GM12878 (cell line): ENCODE data around the gene ASXL2. TPM values are rescaled to one million over a fixed set of nuclear protein-coding genes. Genes with fewer than 3 reads are reported as not detected.

Experiments
- ATF7 ChIP-seq: fragments of 450-650 bp; IDR thresholded peaks from 2 replicates; pipeline ENCODE4 v1.6.1; 2016; ENCODE audit warnings: low read depth, mild to moderate bottlenecking
- CREB1 ChIP-seq: IDR thresholded peaks from 2 replicates; pipeline ENCODE4 v1.6.1; 2012; ENCODE audit warnings: low read depth, mild to moderate bottlenecking, inconsistent platforms
- FOXK2 ChIP-seq: fragments of 450-650 bp; IDR thresholded peaks from 2 replicates; pipeline ENCODE4 v1.6.1; 2017; ENCODE audit warnings: mild to moderate bottlenecking, moderate library complexity
- JUNB ChIP-seq: IDR thresholded peaks from 2 replicates; pipeline ENCODE4 v1.6.1; 2016; ENCODE audit warnings: antibody characterized with exemption, mild to moderate bottlenecking
- MTA2 ChIP-seq: fragments of 450-650 bp; IDR thresholded peaks from 2 replicates; pipeline ENCODE4 v1.6.1; 2016; ENCODE audit warnings: low read depth, mild to moderate bottlenecking, moderate library complexity
- MYC ChIP-seq: IDR thresholded peaks from 2 replicates; pipeline ENCODE4 v1.6.1; 2011; ENCODE audit warnings: mild to moderate bottlenecking, low read length, moderate library complexity, inconsistent platforms; ENCODE audit not compliant: insufficient read depth, insufficient replicate concordance, insufficient read length, severe bottlenecking
- PAX8 ChIP-seq: fragments of 450-650 bp; IDR thresholded peaks from 2 replicates; pipeline ENCODE4 v1.6.1; 2017; ENCODE audit warnings: mild to moderate bottlenecking, moderate library complexity
- POLR2AphosphoS2 ChIP-seq: IDR thresholded peaks from 2 replicates; pipeline ENCODE4 v1.6.1; 2011; ENCODE audit warnings: low read depth, mild to moderate bottlenecking, low read length, improper control_type of control experiment, moderate library complexity
- RUNX3 ChIP-seq: IDR thresholded peaks from 2 replicates; pipeline ENCODE4 v1.6.1; 2012; ENCODE audit warnings: low read length, inconsistent platforms
- SMARCA5 ChIP-seq: fragments of 450-650 bp; IDR thresholded peaks from 2 replicates; pipeline ENCODE4 v1.6.1; 2017; ENCODE audit warnings: mild to moderate bottlenecking
- SMC3 ChIP-seq: IDR thresholded peaks from 2 replicates; pipeline ENCODE4 v1.6.1; 2011; ENCODE audit warnings: low read length, improper control_type of control experiment, borderline replicate concordance
- SREBF1 ChIP-seq: IDR thresholded peaks from 2 replicates; pipeline ENCODE4 v1.6.1; 2012; ENCODE audit warnings: mild to moderate bottlenecking, low read length
- STAT3 ChIP-seq: IDR thresholded peaks from 2 replicates; pipeline ENCODE4 v1.6.1; 2011; ENCODE audit warnings: low read depth, low read length, improper control_type of control experiment
- polyA plus RNA-seq, 11 experiments: library from polyadenylated mRNA; depleted of rRNA in 4 of 11; unstranded in 6 of 11; stranded (reverse) in 5 of 11; fragments of >200 nt; fragmentation: Nextera tagmentation in 4 of 11; fragmentation: Illumina TruSeq in 1 of 11; extraction: Ambion mirVana in 4 of 11; extraction: Trizol in 1 of 11; gene quantifications; 1 replicate in 1 of 11; 2 replicates in 10 of 11; pipeline versions ENCODE4 v1.2.1 to v1.2.3, GENCODE V29; 2011 to 2016; ENCODE audit warnings: inconsistent platforms in 2 of 11, missing spikeins in 2 of 11, low read depth in 1 of 11
- total RNA-seq, 4 experiments: library from RNA; depleted of rRNA in 3 of 4; stranded (reverse); fragments of >200 nt in 3 of 4; fragmentation: Illumina TruSeq in 1 of 4; extraction: Trizol in 1 of 4; gene quantifications; 2 replicates each; pipeline versions ENCODE4 v1.2.1 to v1.2.3, GENCODE V29; 2013 to 2021
- TF ChIP-seq, protein P1 (sequence below): IDR thresholded peaks from 2 replicates; pipeline ENCODE4 v1.6.1; 2012; ENCODE audit warnings: mild to moderate bottlenecking, low read depth, low read length
- TF ChIP-seq, protein P2 (sequence below): fragments of 450-650 bp; IDR thresholded peaks from 2 replicates; pipeline ENCODE4 v1.6.1; 2017; ENCODE audit warnings: mild to moderate bottlenecking, moderate library complexity
- TF ChIP-seq, protein P3 (sequence below): fragments of 450-650 bp; IDR thresholded peaks from 2 replicates; pipeline ENCODE4 v1.6.1; 2016; ENCODE audit warnings: mild to moderate bottlenecking
- TF ChIP-seq, protein P4 (sequence below): fragments of 450-650 bp; formaldehyde crosslinking; IDR thresholded peaks from 2 replicates; pipeline ENCODE4 v1.5.0; 2022; ENCODE audit warnings: mild to moderate bottlenecking, missing genetic modification characterization

Gene ASXL2
- total and polyA plus RNA-seq, 10 of the 15 experiments (the other 5 are each of a cell fraction or from before 2014, with no cell fraction given), result 1.3 to 17.7 (median 5.5) TPM

DNA sequence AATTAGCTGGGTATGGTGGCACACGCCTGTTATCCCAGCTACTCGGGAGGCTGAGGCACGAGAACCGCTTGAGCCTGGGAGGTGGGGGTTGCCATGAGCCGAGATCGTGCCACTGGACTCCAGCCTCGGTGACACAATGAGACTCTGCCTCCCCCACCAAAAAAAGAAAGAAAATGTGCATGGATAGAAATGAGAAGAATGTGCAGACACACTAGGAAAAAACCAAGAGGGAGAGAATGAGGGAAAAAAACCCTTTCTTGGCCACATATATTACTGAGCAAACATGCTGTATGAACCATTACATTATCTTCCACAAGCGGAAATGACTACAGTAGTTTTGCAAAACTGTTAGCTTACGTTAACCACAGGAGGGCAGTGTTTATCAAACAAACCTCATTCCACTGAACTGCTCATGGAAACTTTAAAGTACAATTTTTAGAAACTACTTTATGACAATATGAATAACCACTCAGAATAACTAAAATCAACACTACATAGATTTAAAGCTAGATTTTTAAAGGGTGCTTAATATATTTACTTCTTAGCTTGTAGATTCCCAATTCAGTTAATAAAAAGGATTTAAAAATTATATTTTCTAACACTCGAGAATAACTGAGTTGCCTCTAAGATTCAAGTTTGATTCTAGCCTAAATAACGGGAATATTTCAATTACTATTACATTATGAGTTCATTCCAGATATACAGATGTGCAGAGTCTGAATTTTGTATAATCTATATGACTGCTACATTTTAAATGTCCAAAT lies 26.4 kb downstream of the ASXL2 start (continued):
- TF ChIP-seq, protein P1, sequence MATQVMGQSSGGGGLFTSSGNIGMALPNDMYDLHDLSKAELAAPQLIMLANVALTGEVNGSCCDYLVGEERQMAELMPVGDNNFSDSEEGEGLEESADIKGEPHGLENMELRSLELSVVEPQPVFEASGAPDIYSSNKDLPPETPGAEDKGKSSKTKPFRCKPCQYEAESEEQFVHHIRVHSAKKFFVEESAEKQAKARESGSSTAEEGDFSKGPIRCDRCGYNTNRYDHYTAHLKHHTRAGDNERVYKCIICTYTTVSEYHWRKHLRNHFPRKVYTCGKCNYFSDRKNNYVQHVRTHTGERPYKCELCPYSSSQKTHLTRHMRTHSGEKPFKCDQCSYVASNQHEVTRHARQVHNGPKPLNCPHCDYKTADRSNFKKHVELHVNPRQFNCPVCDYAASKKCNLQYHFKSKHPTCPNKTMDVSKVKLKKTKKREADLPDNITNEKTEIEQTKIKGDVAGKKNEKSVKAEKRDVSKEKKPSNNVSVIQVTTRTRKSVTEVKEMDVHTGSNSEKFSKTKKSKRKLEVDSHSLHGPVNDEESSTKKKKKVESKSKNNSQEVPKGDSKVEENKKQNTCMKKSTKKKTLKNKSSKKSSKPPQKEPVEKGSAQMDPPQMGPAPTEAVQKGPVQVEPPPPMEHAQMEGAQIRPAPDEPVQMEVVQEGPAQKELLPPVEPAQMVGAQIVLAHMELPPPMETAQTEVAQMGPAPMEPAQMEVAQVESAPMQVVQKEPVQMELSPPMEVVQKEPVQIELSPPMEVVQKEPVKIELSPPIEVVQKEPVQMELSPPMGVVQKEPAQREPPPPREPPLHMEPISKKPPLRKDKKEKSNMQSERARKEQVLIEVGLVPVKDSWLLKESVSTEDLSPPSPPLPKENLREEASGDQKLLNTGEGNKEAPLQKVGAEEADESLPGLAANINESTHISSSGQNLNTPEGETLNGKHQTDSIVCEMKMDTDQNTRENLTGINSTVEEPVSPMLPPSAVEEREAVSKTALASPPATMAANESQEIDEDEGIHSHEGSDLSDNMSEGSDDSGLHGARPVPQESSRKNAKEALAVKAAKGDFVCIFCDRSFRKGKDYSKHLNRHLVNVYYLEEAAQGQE, result no peak
- TF ChIP-seq SMARCA5 (peak; percentile 46; the same call in 1 of the 2 replicates), STAT3 (no peak), MYC (no peak), CREB1 (peak; percentile 56; the same call in 1 of the 2 replicates), ATF7 (peak; percentile 90), SMC3 (peak; percentile 59; the same call in 1 of the 2 replicates), POLR2AphosphoS2 (no peak), RUNX3 (peak; percentile 94), JUNB (peak; percentile 33), MTA2 (peak; percentile 21; the same call in 1 of the 2 replicates), PAX8 (no peak), FOXK2 (no peak), SREBF1 (no peak)
- TF ChIP-seq, protein P2, sequence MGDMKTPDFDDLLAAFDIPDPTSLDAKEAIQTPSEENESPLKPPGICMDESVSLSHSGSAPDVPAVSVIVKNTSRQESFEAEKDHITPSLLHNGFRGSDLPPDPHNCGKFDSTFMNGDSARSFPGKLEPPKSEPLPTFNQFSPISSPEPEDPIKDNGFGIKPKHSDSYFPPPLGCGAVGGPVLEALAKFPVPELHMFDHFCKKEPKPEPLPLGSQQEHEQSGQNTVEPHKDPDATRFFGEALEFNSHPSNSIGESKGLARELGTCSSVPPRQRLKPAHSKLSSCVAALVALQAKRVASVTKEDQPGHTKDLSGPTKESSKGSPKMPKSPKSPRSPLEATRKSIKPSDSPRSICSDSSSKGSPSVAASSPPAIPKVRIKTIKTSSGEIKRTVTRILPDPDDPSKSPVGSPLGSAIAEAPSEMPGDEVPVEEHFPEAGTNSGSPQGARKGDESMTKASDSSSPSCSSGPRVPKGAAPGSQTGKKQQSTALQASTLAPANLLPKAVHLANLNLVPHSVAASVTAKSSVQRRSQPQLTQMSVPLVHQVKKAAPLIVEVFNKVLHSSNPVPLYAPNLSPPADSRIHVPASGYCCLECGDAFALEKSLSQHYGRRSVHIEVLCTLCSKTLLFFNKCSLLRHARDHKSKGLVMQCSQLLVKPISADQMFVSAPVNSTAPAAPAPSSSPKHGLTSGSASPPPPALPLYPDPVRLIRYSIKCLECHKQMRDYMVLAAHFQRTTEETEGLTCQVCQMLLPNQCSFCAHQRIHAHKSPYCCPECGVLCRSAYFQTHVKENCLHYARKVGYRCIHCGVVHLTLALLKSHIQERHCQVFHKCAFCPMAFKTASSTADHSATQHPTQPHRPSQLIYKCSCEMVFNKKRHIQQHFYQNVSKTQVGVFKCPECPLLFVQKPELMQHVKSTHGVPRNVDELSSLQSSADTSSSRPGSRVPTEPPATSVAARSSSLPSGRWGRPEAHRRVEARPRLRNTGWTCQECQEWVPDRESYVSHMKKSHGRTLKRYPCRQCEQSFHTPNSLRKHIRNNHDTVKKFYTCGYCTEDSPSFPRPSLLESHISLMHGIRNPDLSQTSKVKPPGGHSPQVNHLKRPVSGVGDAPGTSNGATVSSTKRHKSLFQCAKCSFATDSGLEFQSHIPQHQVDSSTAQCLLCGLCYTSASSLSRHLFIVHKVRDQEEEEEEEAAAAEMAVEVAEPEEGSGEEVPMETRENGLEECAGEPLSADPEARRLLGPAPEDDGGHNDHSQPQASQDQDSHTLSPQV, result no peak; the same call in 1 of the 2 replicates
- TF ChIP-seq, protein P3, sequence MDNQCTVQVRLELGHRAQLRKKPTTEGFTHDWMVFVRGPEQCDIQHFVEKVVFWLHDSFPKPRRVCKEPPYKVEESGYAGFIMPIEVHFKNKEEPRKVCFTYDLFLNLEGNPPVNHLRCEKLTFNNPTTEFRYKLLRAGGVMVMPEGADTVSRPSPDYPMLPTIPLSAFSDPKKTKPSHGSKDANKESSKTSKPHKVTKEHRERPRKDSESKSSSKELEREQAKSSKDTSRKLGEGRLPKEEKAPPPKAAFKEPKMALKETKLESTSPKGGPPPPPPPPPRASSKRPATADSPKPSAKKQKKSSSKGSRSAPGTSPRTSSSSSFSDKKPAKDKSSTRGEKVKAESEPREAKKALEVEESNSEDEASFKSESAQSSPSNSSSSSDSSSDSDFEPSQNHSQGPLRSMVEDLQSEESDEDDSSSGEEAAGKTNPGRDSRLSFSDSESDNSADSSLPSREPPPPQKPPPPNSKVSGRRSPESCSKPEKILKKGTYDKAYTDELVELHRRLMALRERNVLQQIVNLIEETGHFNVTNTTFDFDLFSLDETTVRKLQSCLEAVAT, result 0 out of 2 replicates have a peak, but pooled peaks have one; percentile 42
- TF ChIP-seq, protein P4, sequence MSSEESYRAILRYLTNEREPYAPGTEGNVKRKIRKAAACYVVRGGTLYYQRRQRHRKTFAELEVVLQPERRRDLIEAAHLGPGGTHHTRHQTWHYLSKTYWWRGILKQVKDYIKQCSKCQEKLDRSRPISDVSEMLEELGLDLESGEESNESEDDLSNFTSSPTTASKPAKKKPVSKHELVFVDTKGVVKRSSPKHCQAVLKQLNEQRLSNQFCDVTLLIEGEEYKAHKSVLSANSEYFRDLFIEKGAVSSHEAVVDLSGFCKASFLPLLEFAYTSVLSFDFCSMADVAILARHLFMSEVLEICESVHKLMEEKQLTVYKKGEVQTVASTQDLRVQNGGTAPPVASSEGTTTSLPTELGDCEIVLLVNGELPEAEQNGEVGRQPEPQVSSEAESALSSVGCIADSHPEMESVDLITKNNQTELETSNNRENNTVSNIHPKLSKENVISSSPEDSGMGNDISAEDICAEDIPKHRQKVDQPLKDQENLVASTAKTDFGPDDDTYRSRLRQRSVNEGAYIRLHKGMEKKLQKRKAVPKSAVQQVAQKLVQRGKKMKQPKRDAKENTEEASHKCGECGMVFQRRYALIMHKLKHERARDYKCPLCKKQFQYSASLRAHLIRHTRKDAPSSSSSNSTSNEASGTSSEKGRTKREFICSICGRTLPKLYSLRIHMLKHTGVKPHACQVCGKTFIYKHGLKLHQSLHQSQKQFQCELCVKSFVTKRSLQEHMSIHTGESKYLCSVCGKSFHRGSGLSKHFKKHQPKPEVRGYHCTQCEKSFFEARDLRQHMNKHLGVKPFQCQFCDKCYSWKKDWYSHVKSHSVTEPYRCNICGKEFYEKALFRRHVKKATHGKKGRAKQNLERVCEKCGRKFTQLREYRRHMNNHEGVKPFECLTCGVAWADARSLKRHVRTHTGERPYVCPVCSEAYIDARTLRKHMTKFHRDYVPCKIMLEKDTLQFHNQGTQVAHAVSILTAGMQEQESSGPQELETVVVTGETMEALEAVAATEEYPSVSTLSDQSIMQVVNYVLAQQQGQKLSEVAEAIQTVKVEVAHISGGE (CRISPR knock-in tag), result no peak
